HCT116 (cell line): Measurements from ENCODE around the gene MTARC2.

Source experiments
- EGR1 ChIP-seq: IDR thresholded peaks from 2 replicates; pipeline ENCODE4 v1.6.1; 2012; ENCODE audit warnings: low read depth
- EZH2 ChIP-seq: fragments of 200-600 bp; sonication (generic); IDR thresholded peaks from 2 replicates; pipeline ENCODE4 v1.6.1; 2017; ENCODE audit warnings: antibody characterized with exemption, mixed run types
- EZH2phosphoT487 ChIP-seq: fragments of 200-600 bp; IDR thresholded peaks from 2 replicates; pipeline ENCODE4 v1.6.1; 2018; ENCODE audit warnings: antibody characterized with exemption, borderline replicate concordance
- POLR2A ChIP-seq: IDR thresholded peaks from 2 replicates; pipeline ENCODE4 v1.7.0; 2011; ENCODE audit warnings: borderline replicate concordance; ENCODE audit not compliant: insufficient read depth, insufficient read length; ENCODE audit errors: extremely low read depth
- POLR2AphosphoS5 ChIP-seq: IDR thresholded peaks from 2 replicates; pipeline ENCODE4 v1.6.1; 2011; ENCODE audit warnings: mild to moderate bottlenecking, low read depth, low read length, moderate library complexity
- RAD21 ChIP-seq: IDR thresholded peaks from 2 replicates; pipeline ENCODE4 v1.6.1; 2012; ENCODE audit warnings: low read depth, mild to moderate bottlenecking
- TCF7L2 ChIP-seq: IDR thresholded peaks from 2 replicates; pipeline ENCODE4 v1.7.0; 2011; ENCODE audit warnings: borderline replicate concordance, inconsistent platforms; ENCODE audit not compliant: insufficient read depth, insufficient read length; ENCODE audit errors: extremely low read depth
- TF ChIP-seq, protein P1 (sequence below): IDR thresholded peaks from 2 replicates; pipeline ENCODE4 v1.6.1; 2012; ENCODE audit warnings: low read depth
- TF ChIP-seq, protein P2 (sequence below), 3 experiments: fragments of 200-600 bp in 1 of 3; sonication (generic) in 1 of 3; IDR thresholded peaks in 2 of 3; conservative IDR thresholded peaks in 1 of 3; 2 replicates each; pipeline ENCODE4 v1.5.1; 2012 to 2017; ENCODE audit warnings: low read depth in 2 of 3, low read length in 2 of 3, antibody characterized with exemption in 1 of 3, borderline replicate concordance in 1 of 3, control low read depth in 1 of 3, mild to moderate bottlenecking in 1 of 3, mixed read lengths in 1 of 3, mixed run types in 1 of 3, moderate library complexity in 1 of 3; ENCODE audit not compliant: insufficient read depth in 1 of 3
- TF ChIP-seq, protein P3 (sequence below): IDR thresholded peaks from 2 replicates; pipeline ENCODE4 v1.6.1; 2011; ENCODE audit warnings: mild to moderate bottlenecking, low read length, moderate library complexity; ENCODE audit not compliant: insufficient replicate concordance; ENCODE audit errors: extremely low read depth
- TF ChIP-seq, protein P4 (sequence below): IDR thresholded peaks from 2 replicates; pipeline ENCODE4 v1.6.1; 2012

DNA sequence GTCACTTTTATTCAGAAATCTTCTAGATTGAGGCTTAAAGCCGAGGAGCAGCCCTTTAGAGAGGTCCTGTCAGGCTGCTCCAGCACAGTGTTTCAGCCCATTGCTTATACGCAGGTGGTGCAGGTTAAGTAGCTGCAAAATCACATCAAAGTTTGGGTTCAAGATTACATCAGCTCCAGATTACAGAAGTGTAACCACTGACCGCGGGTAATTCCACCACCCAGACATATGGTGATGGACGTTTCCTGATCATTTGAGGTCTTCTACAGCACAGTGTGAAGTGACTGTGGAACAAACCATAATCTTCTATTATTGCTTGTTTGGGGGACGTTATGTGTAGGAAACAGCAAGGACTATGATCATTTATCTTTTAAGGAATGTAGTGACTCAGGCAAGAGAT, 46.1 kb upstream of the MTARC2 start:
- TF ChIP-seq, protein P1, sequence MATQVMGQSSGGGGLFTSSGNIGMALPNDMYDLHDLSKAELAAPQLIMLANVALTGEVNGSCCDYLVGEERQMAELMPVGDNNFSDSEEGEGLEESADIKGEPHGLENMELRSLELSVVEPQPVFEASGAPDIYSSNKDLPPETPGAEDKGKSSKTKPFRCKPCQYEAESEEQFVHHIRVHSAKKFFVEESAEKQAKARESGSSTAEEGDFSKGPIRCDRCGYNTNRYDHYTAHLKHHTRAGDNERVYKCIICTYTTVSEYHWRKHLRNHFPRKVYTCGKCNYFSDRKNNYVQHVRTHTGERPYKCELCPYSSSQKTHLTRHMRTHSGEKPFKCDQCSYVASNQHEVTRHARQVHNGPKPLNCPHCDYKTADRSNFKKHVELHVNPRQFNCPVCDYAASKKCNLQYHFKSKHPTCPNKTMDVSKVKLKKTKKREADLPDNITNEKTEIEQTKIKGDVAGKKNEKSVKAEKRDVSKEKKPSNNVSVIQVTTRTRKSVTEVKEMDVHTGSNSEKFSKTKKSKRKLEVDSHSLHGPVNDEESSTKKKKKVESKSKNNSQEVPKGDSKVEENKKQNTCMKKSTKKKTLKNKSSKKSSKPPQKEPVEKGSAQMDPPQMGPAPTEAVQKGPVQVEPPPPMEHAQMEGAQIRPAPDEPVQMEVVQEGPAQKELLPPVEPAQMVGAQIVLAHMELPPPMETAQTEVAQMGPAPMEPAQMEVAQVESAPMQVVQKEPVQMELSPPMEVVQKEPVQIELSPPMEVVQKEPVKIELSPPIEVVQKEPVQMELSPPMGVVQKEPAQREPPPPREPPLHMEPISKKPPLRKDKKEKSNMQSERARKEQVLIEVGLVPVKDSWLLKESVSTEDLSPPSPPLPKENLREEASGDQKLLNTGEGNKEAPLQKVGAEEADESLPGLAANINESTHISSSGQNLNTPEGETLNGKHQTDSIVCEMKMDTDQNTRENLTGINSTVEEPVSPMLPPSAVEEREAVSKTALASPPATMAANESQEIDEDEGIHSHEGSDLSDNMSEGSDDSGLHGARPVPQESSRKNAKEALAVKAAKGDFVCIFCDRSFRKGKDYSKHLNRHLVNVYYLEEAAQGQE, result no peak
- TF ChIP-seq, protein P2, sequence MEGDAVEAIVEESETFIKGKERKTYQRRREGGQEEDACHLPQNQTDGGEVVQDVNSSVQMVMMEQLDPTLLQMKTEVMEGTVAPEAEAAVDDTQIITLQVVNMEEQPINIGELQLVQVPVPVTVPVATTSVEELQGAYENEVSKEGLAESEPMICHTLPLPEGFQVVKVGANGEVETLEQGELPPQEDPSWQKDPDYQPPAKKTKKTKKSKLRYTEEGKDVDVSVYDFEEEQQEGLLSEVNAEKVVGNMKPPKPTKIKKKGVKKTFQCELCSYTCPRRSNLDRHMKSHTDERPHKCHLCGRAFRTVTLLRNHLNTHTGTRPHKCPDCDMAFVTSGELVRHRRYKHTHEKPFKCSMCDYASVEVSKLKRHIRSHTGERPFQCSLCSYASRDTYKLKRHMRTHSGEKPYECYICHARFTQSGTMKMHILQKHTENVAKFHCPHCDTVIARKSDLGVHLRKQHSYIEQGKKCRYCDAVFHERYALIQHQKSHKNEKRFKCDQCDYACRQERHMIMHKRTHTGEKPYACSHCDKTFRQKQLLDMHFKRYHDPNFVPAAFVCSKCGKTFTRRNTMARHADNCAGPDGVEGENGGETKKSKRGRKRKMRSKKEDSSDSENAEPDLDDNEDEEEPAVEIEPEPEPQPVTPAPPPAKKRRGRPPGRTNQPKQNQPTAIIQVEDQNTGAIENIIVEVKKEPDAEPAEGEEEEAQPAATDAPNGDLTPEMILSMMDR (IDR thresholded peaks at IDR 0.05 in 2 of 3, conservative IDR thresholded peaks at IDR 0.05 in 1 of 3; ENCODE audit: borderline replicate concordance in 1 of 3, insufficient read depth in 1 of 3, low read depth in 2 of 3, low read length in 2 of 3), result no peak
- TF ChIP-seq EZH2phosphoT487 (no peak), EZH2 (no peak), POLR2A (no peak), EGR1 (no peak), TCF7L2 (no peak), RAD21 (no peak), POLR2AphosphoS5 (no peak)
- TF ChIP-seq, protein P3, sequence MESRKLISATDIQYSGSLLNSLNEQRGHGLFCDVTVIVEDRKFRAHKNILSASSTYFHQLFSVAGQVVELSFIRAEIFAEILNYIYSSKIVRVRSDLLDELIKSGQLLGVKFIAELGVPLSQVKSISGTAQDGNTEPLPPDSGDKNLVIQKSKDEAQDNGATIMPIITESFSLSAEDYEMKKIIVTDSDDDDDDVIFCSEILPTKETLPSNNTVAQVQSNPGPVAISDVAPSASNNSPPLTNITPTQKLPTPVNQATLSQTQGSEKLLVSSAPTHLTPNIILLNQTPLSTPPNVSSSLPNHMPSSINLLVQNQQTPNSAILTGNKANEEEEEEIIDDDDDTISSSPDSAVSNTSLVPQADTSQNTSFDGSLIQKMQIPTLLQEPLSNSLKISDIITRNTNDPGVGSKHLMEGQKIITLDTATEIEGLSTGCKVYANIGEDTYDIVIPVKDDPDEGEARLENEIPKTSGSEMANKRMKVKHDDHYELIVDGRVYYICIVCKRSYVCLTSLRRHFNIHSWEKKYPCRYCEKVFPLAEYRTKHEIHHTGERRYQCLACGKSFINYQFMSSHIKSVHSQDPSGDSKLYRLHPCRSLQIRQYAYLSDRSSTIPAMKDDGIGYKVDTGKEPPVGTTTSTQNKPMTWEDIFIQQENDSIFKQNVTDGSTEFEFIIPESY, result no peak
- TF ChIP-seq, protein P4, sequence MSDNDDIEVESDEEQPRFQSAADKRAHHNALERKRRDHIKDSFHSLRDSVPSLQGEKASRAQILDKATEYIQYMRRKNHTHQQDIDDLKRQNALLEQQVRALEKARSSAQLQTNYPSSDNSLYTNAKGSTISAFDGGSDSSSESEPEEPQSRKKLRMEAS, result no peak
